Upper lobe of left lung (tissue), 4 donors: Measurements from ENCODE around the gene AOC2.

ENCODE experiments used
- EP300 ChIP-seq, 4 donors: sonication (generic); formaldehyde crosslinking; IDR thresholded peaks; one replicate each; pipeline ENCODE4 v1.5.1; 2017; ENCODE audit warnings: antibody characterized with exemption in 4 of 4, control low read depth in 2 of 4
- POLR2AphosphoS5 ChIP-seq, 2 donors: sonication (generic); formaldehyde crosslinking; IDR thresholded peaks; one replicate each; pipeline ENCODE4 v1.5.1; 2017; ENCODE audit warnings: antibody characterized with exemption in 2 of 2
- TF ChIP-seq, protein P1 (sequence below), 6 experiments: fragments of 450-650 bp in 4 of 6; fragments of 200-600 bp in 2 of 6; sonication (generic) in 2 of 6; IDR thresholded peaks; one replicate each; pipeline ENCODE4 v1.5.1; 2016 to 2019; ENCODE audit warnings: antibody characterized with exemption in 6 of 6

DNA sequence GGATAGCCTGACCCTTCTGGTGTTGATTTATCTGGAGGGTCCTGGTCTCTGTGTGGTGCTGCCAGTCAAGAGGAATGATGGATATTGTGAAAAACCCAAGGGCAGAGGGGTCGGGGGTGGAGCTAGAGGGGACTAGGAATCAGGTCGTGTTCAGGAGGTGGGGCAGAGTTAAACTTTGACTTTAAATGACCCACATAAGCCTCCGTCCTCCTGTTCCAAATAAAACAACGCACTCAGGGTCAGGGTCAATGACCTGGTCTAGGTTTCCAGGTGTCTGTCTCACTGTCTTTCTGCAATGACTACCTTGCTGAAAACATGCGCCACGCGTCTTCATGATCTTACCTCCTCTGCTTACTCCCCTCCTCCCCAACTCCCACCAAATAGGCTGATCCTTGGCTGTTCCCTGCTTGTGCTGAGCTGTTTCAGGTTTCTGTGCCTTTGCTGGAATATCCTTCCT lies 21.3 kb downstream of the AOC2 start:
- TF ChIP-seq, protein P1, sequence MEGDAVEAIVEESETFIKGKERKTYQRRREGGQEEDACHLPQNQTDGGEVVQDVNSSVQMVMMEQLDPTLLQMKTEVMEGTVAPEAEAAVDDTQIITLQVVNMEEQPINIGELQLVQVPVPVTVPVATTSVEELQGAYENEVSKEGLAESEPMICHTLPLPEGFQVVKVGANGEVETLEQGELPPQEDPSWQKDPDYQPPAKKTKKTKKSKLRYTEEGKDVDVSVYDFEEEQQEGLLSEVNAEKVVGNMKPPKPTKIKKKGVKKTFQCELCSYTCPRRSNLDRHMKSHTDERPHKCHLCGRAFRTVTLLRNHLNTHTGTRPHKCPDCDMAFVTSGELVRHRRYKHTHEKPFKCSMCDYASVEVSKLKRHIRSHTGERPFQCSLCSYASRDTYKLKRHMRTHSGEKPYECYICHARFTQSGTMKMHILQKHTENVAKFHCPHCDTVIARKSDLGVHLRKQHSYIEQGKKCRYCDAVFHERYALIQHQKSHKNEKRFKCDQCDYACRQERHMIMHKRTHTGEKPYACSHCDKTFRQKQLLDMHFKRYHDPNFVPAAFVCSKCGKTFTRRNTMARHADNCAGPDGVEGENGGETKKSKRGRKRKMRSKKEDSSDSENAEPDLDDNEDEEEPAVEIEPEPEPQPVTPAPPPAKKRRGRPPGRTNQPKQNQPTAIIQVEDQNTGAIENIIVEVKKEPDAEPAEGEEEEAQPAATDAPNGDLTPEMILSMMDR (IDR thresholded peaks at IDR 0.05) = no peak
- TF ChIP-seq POLR2AphosphoS5 (IDR thresholded peaks at IDR 0.05) (no peak), EP300 (IDR thresholded peaks at IDR 0.05) (no peak)
